KMS-11 (cell line): Measurements from ENCODE around the gene NCOA4.

Experiments used
- H2AFZ ChIP-seq: fragments of 200-600 bp; sonication (generic); 2 replicates; pipeline ENCODE4 v1.6.1; 2016; ENCODE audit warnings: antibody characterized with exemption, mixed run types, low read depth
- H3K27ac ChIP-seq: fragments of 200-600 bp; sonication (generic); 2 replicates; pipeline ENCODE4 v1.6.1; 2016; ENCODE audit warnings: mild to moderate bottlenecking, mixed run types
- H3K27me3 ChIP-seq: fragments of 200-600 bp; sonication (generic); 2 replicates; pipeline ENCODE4 v1.6.1; 2017; ENCODE audit warnings: mild to moderate bottlenecking, low read depth, mixed run types, moderate library complexity; ENCODE audit not compliant: insufficient read depth
- H3K36me3 ChIP-seq: fragments of 200-600 bp; sonication (generic); 2 replicates; pipeline ENCODE4 v1.6.1; 2017; ENCODE audit warnings: mild to moderate bottlenecking, mixed run types; ENCODE audit not compliant: insufficient read depth
- H3K4me1 ChIP-seq: fragments of 200-600 bp; sonication (generic); 2 replicates; pipeline ENCODE4 v1.6.1; 2016; ENCODE audit warnings: mild to moderate bottlenecking, low read depth, mixed run types; ENCODE audit not compliant: poor library complexity, severe bottlenecking
- H3K4me2 ChIP-seq: fragments of 200-600 bp; sonication (generic); 2 replicates; pipeline ENCODE4 v1.7.0; 2016; ENCODE audit warnings: mild to moderate bottlenecking, mixed run types
- H3K4me3 ChIP-seq: fragments of 200-600 bp; sonication (generic); IDR thresholded peaks from 2 replicates; pipeline ENCODE4 v1.6.1; 2017; ENCODE audit warnings: low read depth, low read length, mixed read lengths; ENCODE audit not compliant: insufficient read depth
- H3K79me2 ChIP-seq: fragments of 200-600 bp; sonication (generic); 2 replicates; pipeline ENCODE4 v1.6.1; 2016; ENCODE audit warnings: low read depth, mixed run types; ENCODE audit not compliant: insufficient read depth
- H3K9ac ChIP-seq: fragments of 200-600 bp; sonication (generic); 2 replicates; pipeline ENCODE4 v1.6.1; 2016; ENCODE audit warnings: mild to moderate bottlenecking, mixed run types
- H4K20me1 ChIP-seq: fragments of 200-600 bp; sonication (generic); 2 replicates; pipeline ENCODE4 v1.6.1; 2016; ENCODE audit warnings: mild to moderate bottlenecking, mixed run types; ENCODE audit not compliant: insufficient read depth
- TF ChIP-seq, protein P1 (sequence below): fragments of 200-600 bp; sonication (generic); conservative IDR thresholded peaks from 2 replicates; pipeline ENCODE4 v1.6.1; 2017; ENCODE audit warnings: low read depth, mild to moderate bottlenecking, antibody characterized with exemption, low read length, moderate library complexity, mixed read lengths

Gene NCOA4

DNA sequence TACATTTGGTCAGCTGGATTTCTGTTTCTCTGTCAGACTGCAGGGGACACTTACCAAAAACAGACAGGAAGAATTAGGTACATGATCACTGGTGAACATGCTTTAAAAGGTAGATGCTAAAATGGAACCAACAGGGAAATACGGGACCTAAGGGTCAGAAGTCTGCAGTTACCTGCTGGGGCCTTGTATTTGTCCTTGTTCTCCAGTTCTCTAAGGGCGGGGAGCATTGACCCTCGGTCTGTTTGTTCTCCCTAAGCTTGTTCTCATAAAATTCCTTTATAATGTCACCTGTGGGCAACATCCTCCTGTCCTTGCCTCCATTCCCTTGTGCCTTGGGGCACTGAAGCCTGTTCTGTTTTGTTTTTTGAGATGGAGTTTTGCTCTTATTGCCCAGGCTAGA lies 45.4 kb upstream of the NCOA4 start:
- no peak overlapping the region for H3K27ac ChIP-seq
- no peaks in the 10 kb centered on the region for H3K4me1 ChIP-seq
- no peaks in the 10 kb centered on the region for H4K20me1 ChIP-seq
- H3K27me3 ChIP-seq, result no peaks in the 10 kb centered on the region
- H3K4me3 ChIP-seq, result no peak overlapping the region
- TF ChIP-seq, protein P1, sequence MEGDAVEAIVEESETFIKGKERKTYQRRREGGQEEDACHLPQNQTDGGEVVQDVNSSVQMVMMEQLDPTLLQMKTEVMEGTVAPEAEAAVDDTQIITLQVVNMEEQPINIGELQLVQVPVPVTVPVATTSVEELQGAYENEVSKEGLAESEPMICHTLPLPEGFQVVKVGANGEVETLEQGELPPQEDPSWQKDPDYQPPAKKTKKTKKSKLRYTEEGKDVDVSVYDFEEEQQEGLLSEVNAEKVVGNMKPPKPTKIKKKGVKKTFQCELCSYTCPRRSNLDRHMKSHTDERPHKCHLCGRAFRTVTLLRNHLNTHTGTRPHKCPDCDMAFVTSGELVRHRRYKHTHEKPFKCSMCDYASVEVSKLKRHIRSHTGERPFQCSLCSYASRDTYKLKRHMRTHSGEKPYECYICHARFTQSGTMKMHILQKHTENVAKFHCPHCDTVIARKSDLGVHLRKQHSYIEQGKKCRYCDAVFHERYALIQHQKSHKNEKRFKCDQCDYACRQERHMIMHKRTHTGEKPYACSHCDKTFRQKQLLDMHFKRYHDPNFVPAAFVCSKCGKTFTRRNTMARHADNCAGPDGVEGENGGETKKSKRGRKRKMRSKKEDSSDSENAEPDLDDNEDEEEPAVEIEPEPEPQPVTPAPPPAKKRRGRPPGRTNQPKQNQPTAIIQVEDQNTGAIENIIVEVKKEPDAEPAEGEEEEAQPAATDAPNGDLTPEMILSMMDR, result no peak
- no peak overlapping the region for H2AFZ ChIP-seq
- no peaks in the 10 kb centered on the region for H3K36me3 ChIP-seq
- H3K9ac ChIP-seq, result no peak overlapping the region
- no peaks in the 10 kb centered on the region for H3K79me2 ChIP-seq
- H3K4me2 ChIP-seq, result no peak overlapping the region

DNA sequence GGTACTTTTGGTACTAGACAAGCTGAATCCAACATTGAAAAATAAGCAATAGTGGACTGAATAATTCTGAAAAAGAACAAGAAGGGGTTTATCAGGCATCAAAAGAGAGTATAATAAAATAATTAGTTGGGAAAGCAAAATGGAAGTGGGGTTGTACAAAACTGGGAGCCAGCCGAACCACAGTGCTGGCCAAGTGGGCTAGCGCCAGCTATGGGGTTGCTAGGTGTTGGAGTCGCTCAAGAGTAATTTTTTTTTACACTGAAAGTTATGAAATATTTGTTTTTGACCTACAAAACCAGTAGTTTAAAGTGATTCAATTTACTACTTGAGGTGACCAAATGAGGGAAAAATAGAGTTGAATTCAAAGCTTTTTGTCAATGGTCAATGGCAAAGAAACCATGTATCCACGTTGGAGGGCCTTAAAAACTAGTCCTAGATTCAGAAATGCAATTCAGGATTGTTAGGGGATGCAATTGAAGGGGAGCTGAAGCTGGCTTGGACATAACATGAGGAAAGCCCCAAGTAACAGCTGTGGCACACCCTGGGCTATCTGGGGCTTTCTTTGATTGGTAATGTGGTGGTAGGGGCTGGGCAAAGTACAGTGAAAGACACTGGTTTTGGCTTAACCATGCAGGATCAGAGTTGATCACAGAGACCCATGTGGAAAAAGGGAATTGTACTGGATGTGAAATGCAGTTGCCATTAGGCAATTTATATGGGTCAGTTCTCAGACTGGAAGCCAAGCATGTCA lies 43.9 kb upstream of the NCOA4 start:
- Histone ChIP-seq H4K20me1 (no peaks in the 10 kb centered on the region), H3K27me3 (no peaks in the 10 kb centered on the region), H3K4me2 (no peak overlapping the region), H3K4me1 (no peaks in the 10 kb centered on the region), H3K4me3 (no peak overlapping the region), H3K9ac (no peak overlapping the region), H3K36me3 (no peaks in the 10 kb centered on the region), H3K27ac (no peak overlapping the region), H3K79me2 (no peaks in the 10 kb centered on the region), H2AFZ (no peak overlapping the region)
- TF ChIP-seq, protein P1, result no peak

DNA sequence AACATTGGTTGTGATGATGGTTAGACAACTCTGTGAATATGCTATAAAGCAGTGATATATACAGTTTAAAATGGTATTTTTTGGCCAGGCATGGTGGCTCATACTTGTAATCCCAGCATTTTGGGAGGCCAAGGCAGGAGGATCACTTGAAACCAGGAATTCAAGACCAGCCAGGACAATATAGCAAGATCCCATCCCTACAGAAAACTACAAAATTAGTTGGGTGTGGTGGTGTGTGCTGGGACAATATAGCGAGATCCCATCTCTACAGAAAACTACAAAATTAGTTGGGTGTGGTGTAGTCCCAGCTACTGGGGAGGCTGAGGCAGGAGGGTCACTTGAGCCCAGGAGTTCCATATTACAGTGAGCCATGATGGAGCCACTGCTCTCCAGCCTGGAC lies 43.1 kb upstream of the NCOA4 start:
- no peak overlapping the region for H3K4me3 ChIP-seq
- TF ChIP-seq, protein P1, result no peak
- H3K36me3 ChIP-seq, result no peaks in the 10 kb centered on the region
- H3K27ac ChIP-seq, result no peak overlapping the region
- no peaks in the 10 kb centered on the region for H3K27me3 ChIP-seq
- H3K4me2 ChIP-seq, result no peak overlapping the region
- H4K20me1 ChIP-seq, result no peaks in the 10 kb centered on the region
- no peak overlapping the region for H2AFZ ChIP-seq
- H3K4me1 ChIP-seq, result no peaks in the 10 kb centered on the region
- no peaks in the 10 kb centered on the region for H3K79me2 ChIP-seq
- no peak overlapping the region for H3K9ac ChIP-seq

DNA sequence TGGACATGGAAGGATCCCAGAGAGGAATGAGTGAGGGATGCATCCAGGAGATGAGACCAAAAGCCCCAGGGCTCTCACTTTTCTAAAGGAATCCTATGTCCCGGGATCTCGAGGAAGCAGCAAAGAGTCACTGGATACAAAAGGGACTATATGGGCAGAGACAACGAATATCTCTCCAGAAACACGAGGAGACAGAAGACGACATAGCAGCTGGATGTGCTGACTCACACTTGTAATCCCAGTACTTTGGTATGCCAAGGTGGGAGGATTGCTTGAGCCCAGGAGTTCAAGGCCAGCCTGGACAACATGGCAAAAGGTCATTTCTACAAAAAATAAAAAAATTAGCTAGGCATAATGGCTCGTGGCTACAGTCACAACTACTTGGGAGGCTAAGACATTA lies 40.3 kb upstream of the NCOA4 start:
- Histone ChIP-seq H2AFZ (no peak overlapping the region), H3K4me3 (no peak overlapping the region), H3K4me2 (no peak overlapping the region), H3K9ac (no peak overlapping the region), H3K27me3 (no peaks in the 10 kb centered on the region), H3K27ac (no peak overlapping the region), H3K79me2 (no peaks in the 10 kb centered on the region), H4K20me1 (no peaks in the 10 kb centered on the region), H3K36me3 (no peaks in the 10 kb centered on the region), H3K4me1 (no peaks in the 10 kb centered on the region)
- TF ChIP-seq, protein P1, result no peak
